Jurkat, Clone E6-1 (cell line): ENCODE measurements around the gene GSTM5.
"Not testable (repeated sequence)": the region's sequence is repeated elsewhere in the genome, so short reads cannot be mapped to it uniquely, and the experiment has no call there.

Source experiments
- DNase-seq: peaks from one replicate; pipeline ENCODE4 v3.0.0-alpha.2; 2011; ENCODE audit warnings: low read depth, low spot score
- H3K4me3 ChIP-seq: 2 replicates; pipeline ENCODE4 v1.5.1; 2011; ENCODE audit warnings: mild to moderate bottlenecking, low read length, control low read depth, moderate library complexity

Gene GSTM5

GRCh38 chr1:109694400-109694799, 17.7 kb upstream of the GSTM5 start:
- not testable (repeated sequence) for H3K4me3 ChIP-seq, DNase-seq

GRCh38 chr1:109695138-109695537, 16.9 kb upstream of the GSTM5 start:
- not testable (repeated sequence) for DNase-seq, H3K4me3 ChIP-seq

- DNase-seq = no peak
- no peak overlapping the region for H3K4me3 ChIP-seq
Observed at GRCh38 chr1:109697066-109697465, 15.0 kb upstream of the GSTM5 start.

GRCh38 chr1:109697861-109698260, 14.2 kb upstream of the GSTM5 start:
- H3K4me3 ChIP-seq, DNase-seq: not testable (repeated sequence)

GRCh38 chr1:109702940-109703339, 9.1 kb upstream of the GSTM5 start:
- not testable (repeated sequence) for H3K4me3 ChIP-seq, DNase-seq

GRCh38 chr1:109704173-109704572, 7.9 kb upstream of the GSTM5 start:
- H3K4me3 ChIP-seq = no peak overlapping the region
- DNase-seq = no peak

GRCh38 chr1:109705411-109705810, 6.6 kb upstream of the GSTM5 start:
- no peak overlapping the region for H3K4me3 ChIP-seq
- no peak for DNase-seq

GRCh38 chr1:109708949-109709348, 3.1 kb upstream of the GSTM5 start:
- H3K4me3 ChIP-seq, DNase-seq: not testable (repeated sequence)

GRCh38 chr1:109709822-109710221, 2.2 kb upstream of the GSTM5 start:
- H3K4me3 ChIP-seq, DNase-seq: not testable (repeated sequence)

- no peak overlapping the region for H3K4me3 ChIP-seq
- DNase-seq = no peak
Observed at GRCh38 chr1:109712321-109712864, 342 bp downstream of the GSTM5 start.

GRCh38 chr1:109713636-109714035, 1.6 kb downstream of the GSTM5 start:
- H3K4me3 ChIP-seq = no peak overlapping the region
- no peak for DNase-seq

- no peak overlapping the region for H3K4me3 ChIP-seq
- DNase-seq = no peak
Observed at GRCh38 chr1:109714661-109715372, 2.8 kb downstream of the GSTM5 start.

- H3K4me3 ChIP-seq = no peak overlapping the region
- DNase-seq = no peak
Observed at GRCh38 chr1:109716121-109716520, 4.1 kb downstream of the GSTM5 start.

GRCh38 chr1:109716570-109717090, 4.6 kb downstream of the GSTM5 start:
- DNase-seq = no peak
- H3K4me3 ChIP-seq = no peak overlapping the region

GRCh38 chr1:109717729-109718128, 5.7 kb downstream of the GSTM5 start:
- no peak overlapping the region for H3K4me3 ChIP-seq
- DNase-seq = no peak

GRCh38 chr1:109718495-109718894, 6.4 kb downstream of the GSTM5 start:
- DNase-seq = no peak

GRCh38 chr1:109719337-109719837, 7.3 kb downstream of the GSTM5 start:
- no peak for DNase-seq

More at GRCh38 chr1:109718495-109718894, 6.4 kb downstream of the GSTM5 start:
- no peak overlapping the region for H3K4me3 ChIP-seq

GRCh38 chr1:109721042-109721441, 9.0 kb downstream of the GSTM5 start:
- no peak overlapping the region for H3K4me3 ChIP-seq
- DNase-seq = no peak

More at GRCh38 chr1:109719337-109719837, 7.3 kb downstream of the GSTM5 start:
- H3K4me3 ChIP-seq = no peak overlapping the region

- DNase-seq = no peak
- H3K4me3 ChIP-seq = no peak overlapping the region
Observed at GRCh38 chr1:109721971-109722370, 9.9 kb downstream of the GSTM5 start.

- DNase-seq = no peak
- no peak overlapping the region for H3K4me3 ChIP-seq
Observed at GRCh38 chr1:109722908-109723691, 11.0 kb downstream of the GSTM5 start.
